Panc1 (cell line): ENCODE data around the gene TMEM141.

ENCODE experiments used
- CTCF ChIP-seq: fragments of 450-650 bp; IDR thresholded peaks from 2 replicates; pipeline ENCODE4 v1.5.1; 2017; ENCODE audit warnings: mild to moderate bottlenecking
- POLR2AphosphoS5 ChIP-seq: IDR thresholded peaks from 2 replicates; pipeline ENCODE4 v1.6.1; 2012; ENCODE audit warnings: mild to moderate bottlenecking, low read depth, low read length, moderate library complexity
- REST ChIP-seq, 2 experiments: IDR thresholded peaks; 2 replicates each; pipeline ENCODE4 v1.6.1; 2011 to 2012; ENCODE audit warnings: low read depth in 2 of 2, control low read depth in 1 of 2, low read length in 1 of 2, mild to moderate bottlenecking in 1 of 2, moderate library complexity in 1 of 2; ENCODE audit not compliant: insufficient read depth in 1 of 2
- TCF7L2 ChIP-seq: IDR thresholded peaks from 2 replicates; pipeline ENCODE4 v1.6.1; 2011; ENCODE audit warnings: mild to moderate bottlenecking, low read depth, low read length, inconsistent platforms

- TF ChIP-seq POLR2AphosphoS5: no peak
- TF ChIP-seq CTCF: no peak
- TF ChIP-seq TCF7L2: no peak
- no peak for TF ChIP-seq REST (IDR thresholded peaks at IDR 0.05; ENCODE audit: insufficient read depth in 1 of 2, low read depth in 2 of 2, low read length in 1 of 2)
These were observed 46.4 kb upstream of the TMEM141 start for GRCh38 chr9:136744773-136745172.
